A549 (cell line): ENCODE results near the gene AGBL2. TPM values are rescaled to one million over a fixed set of nuclear protein-coding genes. Genes with fewer than 3 reads are reported as not detected.

Source experiments
- ATAC-seq, 2 experiments: fragments of 200-7000 bp in 1 of 2; fragments of >200 bp in 1 of 2; cut with Nextera tagmentation in 1 of 2; cut with Tn5 transposase in 1 of 2; 3 replicates each; pipeline versions ENCODE4 v1.8.0 to v1.9.1; 2018 to 2020; ENCODE audit warnings: mild to moderate bottlenecking in 1 of 2, moderate library complexity in 1 of 2
- CTCF ChIA-PET: fragments of 300-600 bp; sonication (Branson Sonifier 250); formaldehyde crosslinking; extraction: SDS; loops from one replicate; lab custom pipeline; 2021; ENCODE audit warnings: antibody characterized with exemption, inconsistent platforms; lab: Yijun Ruan, JAX
- POLR2A ChIA-PET: fragments of 350-600 bp; formaldehyde crosslinking; extraction: SDS; loops from one replicate; lab custom pipeline; 2021; ENCODE audit warnings: antibody characterized with exemption, inconsistent platforms; lab: Yijun Ruan, JAX
- DNase-seq, 2 experiments: peaks; one replicate each; pipeline versions ENCODE4 v3.0.0 to v3.0.0-alpha.2; 2011 to 2016; ENCODE audit warnings: low read depth in 1 of 2, low spot score in 1 of 2
- FAIRE-seq: peaks from 2 replicates; lab custom pipeline; 2011; peaks lifted over from hg19 to GRCh38; lab: Jason Lieb, UNC
- H3K27ac ChIP-seq, 2 experiments: fragments of >200 bp; sonication (Bioruptor Twin); formaldehyde crosslinking; 3 replicates each; pipeline ENCODE4 v1.5.1; 2016 to 2017
- H3K4me1 ChIP-seq: fragments of >200 bp; sonication (Bioruptor Twin); formaldehyde crosslinking; 3 replicates; pipeline ENCODE4 v1.6.1; 2016
- H3K4me2 ChIP-seq: fragments of >200 bp; sonication (Bioruptor Twin); formaldehyde crosslinking; 3 replicates; pipeline ENCODE4 v1.6.1; 2016
- H3K4me3 ChIP-seq: fragments of >200 bp; sonication (Bioruptor Twin); formaldehyde crosslinking; 3 replicates; pipeline ENCODE4 v1.5.1; 2016
- H3K9me3 ChIP-seq: fragments of >200 bp; sonication (Bioruptor Twin); formaldehyde crosslinking; 3 replicates; pipeline ENCODE4 v1.6.1; 2016
- BCL3 ChIP-seq: fragments of >200 bp; sonication (Bioruptor Twin); formaldehyde crosslinking; IDR thresholded peaks from 3 replicates; pipeline ENCODE4 v1.6.1; 2016
- BHLHE40 ChIP-seq: IDR thresholded peaks from 2 replicates; pipeline ENCODE4 v1.6.1; 2012; ENCODE audit warnings: low read depth, low read length, inconsistent platforms
- CBX2 ChIP-seq: fragments of 200-600 bp; sonication (generic); IDR thresholded peaks from 2 replicates; pipeline ENCODE4 v1.6.1; 2016; ENCODE audit warnings: low read depth, mild to moderate bottlenecking, borderline replicate concordance
- CEBPB ChIP-seq, 2 experiments: fragments of >200 bp in 1 of 2; sonication (Bioruptor Twin) in 1 of 2; formaldehyde crosslinking in 1 of 2; IDR thresholded peaks; 2 replicates each; pipeline ENCODE4 v1.6.1; 2012 to 2016
- E2F6 ChIP-seq: IDR thresholded peaks from 2 replicates; pipeline ENCODE4 v1.6.1; 2012; ENCODE audit warnings: low read depth, borderline replicate concordance
- ELK1 ChIP-seq: fragments of 150-350 bp; IDR thresholded peaks from 2 replicates; pipeline ENCODE4 v1.6.1; 2014; ENCODE audit warnings: low read depth, mild to moderate bottlenecking, low read length
- EP300 ChIP-seq, 2 experiments: fragments of >200 bp; sonication (Bioruptor Twin); formaldehyde crosslinking; IDR thresholded peaks; 2 replicates in 1 of 2; 3 replicates in 1 of 2; pipeline ENCODE4 v1.6.1; 2016 to 2017
- FOSL2 ChIP-seq, 2 experiments: fragments of 450-650 bp in 1 of 2; fragments of >200 bp in 1 of 2; sonication (Bioruptor Twin) in 1 of 2; formaldehyde crosslinking; IDR thresholded peaks; 2 replicates each; pipeline versions ENCODE4 v1.5.0 to v1.6.1; 2016 to 2020; ENCODE audit warnings: mild to moderate bottlenecking in 1 of 2, moderate library complexity in 1 of 2
- GATA3 ChIP-seq: IDR thresholded peaks from 2 replicates; pipeline ENCODE4 v1.6.1; 2012; ENCODE audit warnings: borderline replicate concordance
- KDM5A ChIP-seq: fragments of 200-600 bp; sonication (generic); IDR thresholded peaks from 2 replicates; pipeline ENCODE4 v1.6.1; 2016; ENCODE audit warnings: antibody characterized with exemption, mild to moderate bottlenecking
- MYC ChIP-seq: IDR thresholded peaks from 2 replicates; pipeline ENCODE4 v1.6.1; 2012; ENCODE audit warnings: mild to moderate bottlenecking, inconsistent platforms, low read length, improper control_type of control experiment, borderline replicate concordance
- NR3C1 ChIP-seq: fragments of >200 bp; sonication (Bioruptor Twin); formaldehyde crosslinking; IDR thresholded peaks from 3 replicates; pipeline ENCODE4 v1.6.1; 2017
- POLR2A ChIP-seq: IDR thresholded peaks from 2 replicates; pipeline ENCODE4 v1.6.1; 2012; ENCODE audit warnings: mild to moderate bottlenecking, low read length
- POLR2AphosphoS2 ChIP-seq: conservative IDR thresholded peaks from 2 replicates; pipeline ENCODE4 v1.6.1; 2012; ENCODE audit warnings: low read length, improper control_type of control experiment, inconsistent platforms
- REST ChIP-seq: fragments of 200-600 bp; sonication (generic); IDR thresholded peaks from 2 replicates; pipeline ENCODE4 v1.6.1; 2016; ENCODE audit warnings: antibody characterized with exemption, mild to moderate bottlenecking, moderate library complexity
- RFX5 ChIP-seq: fragments of 450-650 bp; IDR thresholded peaks from 2 replicates; pipeline ENCODE4 v1.7.1; 2014; ENCODE audit warnings: antibody characterized with exemption, mild to moderate bottlenecking, moderate library complexity
- SMC3 ChIP-seq: fragments of >200 bp; sonication (Bioruptor Twin); formaldehyde crosslinking; IDR thresholded peaks from 3 replicates; pipeline ENCODE4 v1.6.1; 2018; ENCODE audit warnings: inconsistent platforms
- TP53 ChIP-seq: fragments of 250-450 bp; sonication (Bioruptor Pico); IDR thresholded peaks from 2 replicates; pipeline ENCODE4 v1.5.0; 2021; ENCODE audit warnings: mild to moderate bottlenecking, moderate library complexity
- WGBS: methylation state at CpG from one replicate; pipeline ENCODE4 v1.1.6; 2017; ENCODE audit errors: missing lambda C conversion rate; 5-methylcytosine and 5-hydroxymethylcytosine counted together
- polyA plus RNA-seq, 4 experiments: library from polyadenylated mRNA; depleted of rRNA in 3 of 4; stranded (reverse); fragments of >200 nt; fragmentation: RNase III in 1 of 4; extraction: RNeasy Plus Mini Kit Qiagen cat#74134 plus additional on column Dnase treatment in 1 of 4; gene quantifications; 2 replicates in 3 of 4; 3 replicates in 1 of 4; pipeline ENCODE4 v1.2.3, GENCODE V29; 2011 to 2017

AGBL2 gene
- polyA plus RNA-seq, 2 of the 4 experiments (the other 2 are of a cell fraction): 1.9 to 7.4 TPM

GRCh38 chr11:47626234-47626633 is 88.9 kb downstream of the AGBL2 start:
- Histone ChIP-seq H3K4me1 (no peaks in the 10 kb centered on the region), H3K27ac (no peak overlapping the region), H3K4me3 (no peak overlapping the region), H3K4me2 (no peak overlapping the region), H3K9me3 (no peaks in the 10 kb centered on the region)
- FAIRE-seq (no peak), ATAC-seq (no peak), DNase-seq (no peak)
- CTCF ChIA-PET: interaction anchor here (0.8 to 4.0 kb wide), 3 partner anchors 10 to 214 kb away, joined by 3 to 14 read pairs (median 4); no protein-coding TSS in a partner anchor
- WGBS: 97% methylated on average over 8 of the region's 8 CpGs
- no peak for TF ChIP-seq POLR2AphosphoS2
- no peak for TF ChIP-seq KDM5A
- TF ChIP-seq RFX5: no peak
- POLR2A ChIA-PET: no interaction called here

GRCh38 chr11:47620836-47621378 is 94.3 kb downstream of the AGBL2 start:
- Histone ChIP-seq H3K4me3 (no peak overlapping the region), H3K27ac (no peak overlapping the region), H3K4me1 (no peaks in the 10 kb centered on the region), H3K9me3 (no peaks in the 10 kb centered on the region), H3K4me2 (no peak overlapping the region)
- FAIRE-seq (no peak), ATAC-seq (no peak), DNase-seq (no peak)
- 95% methylated on average over 2 of the region's 2 CpGs for WGBS
- POLR2A ChIA-PET: no interaction called here
- TF ChIP-seq BHLHE40 (no peak), CEBPB (IDR thresholded peaks at IDR 0.05) (no peak), POLR2AphosphoS2 (no peak), SMC3 (no peak), POLR2A (no peak), FOSL2 (IDR thresholded peaks at IDR 0.05) (no peak), FOSL2 (CRISPR knock-in tag; IDR thresholded peaks at IDR 0.05) (no peak), GATA3 (no peak), REST (no peak), CBX2 (no peak), TP53 (no peak), BCL3 (no peak), EP300 (IDR thresholded peaks at IDR 0.05) (no peak), NR3C1 (no peak), ELK1 (no peak), MYC (no peak), E2F6 (no peak)
- CTCF ChIA-PET: interaction anchor here (0.9 to 1.9 kb wide), 3 partner anchors 11 to 246 kb away, joined by 3 to 6 read pairs (median 5); no protein-coding TSS in a partner anchor
